ENCODE measurements around the gene SNX25. TPM values are rescaled to one million over a fixed set of nuclear protein-coding genes. Genes with fewer than 3 reads are reported as not detected.

SNX25 gene
- total and polyA plus RNA-seq, 2 donors (not counting 1 experiment from before 2014, with no cell fraction given) = 12.0 to 77.6 TPM

GRCh38 chr4:185394568-185395237, 185.3 kb downstream of the SNX25 start:
- intact Hi-C loops (cut with micrococcal nuclease) = loop anchor here (1.0 to 10.0 kb wide), 5 partner anchors 193 to 1887 kb away; partner anchors contain the start of genes ACSL1, CYP4V2 and ING2

More at GRCh38 chr4:185394568-185395237, 185.3 kb downstream of the SNX25 start:
- peak overlapping the region in 1 of 2 donors; percentile 99 for H3K27ac ChIP-seq (ENCODE audit: low read length in 2 of 2)
- H3K27me3 Mint-ChIP-seq = no peaks in the 10 kb centered on the region
- no peaks in the 10 kb centered on the region for H4K20me1 ChIP-seq (ENCODE audit: control insufficient read depth, insufficient read depth, low read length, poor library complexity, severe bottlenecking)
- peak overlapping the region; percentile 88 for H3K9ac ChIP-seq (ENCODE audit: low read length)
- H3K27me3 ChIP-seq (replicated peaks in 1 of 4; ENCODE audit: control extremely low read depth in 1 of 4, control insufficient read depth in 3 of 4, insufficient read depth in 4 of 4, low read length in 3 of 4) = no peaks in the 10 kb centered on the region
- peak overlapping the region; percentile 80 for H3K27ac Mint-ChIP-seq
- no peaks in the 10 kb centered on the region for H3K9me3 ChIP-seq (ENCODE audit: control extremely low read depth in 1 of 3, control insufficient read depth in 2 of 3, insufficient read depth in 1 of 3, low read length in 2 of 3)
- CTCF ChIA-PET = interaction anchor here (1.4 kb wide), 1 partner anchor 78 kb away, joined by 3 read pairs; no protein-coding TSS in a partner anchor
- no peak for ATAC-seq (ENCODE audit: low read depth)
- peaks cover 54% of the 10 kb centered on the region for H3K4me1 Mint-ChIP-seq
- H3K79me2 ChIP-seq (ENCODE audit: control insufficient read depth, insufficient read depth, low read length) = no peaks in the 10 kb centered on the region
- DNase-seq = no peak
- POLR2A ChIA-PET = no interaction called here
- WGBS (ENCODE audit: insufficient coverage) = 64% methylated on average over 7 of the region's 12 CpGs
- peak overlapping the region; percentile 70 for H2AFZ ChIP-seq (ENCODE audit: insufficient read depth, low read depth, low read length, poor library complexity, severe bottlenecking)
- peak overlapping the region; percentile 92 for H3K4me3 Mint-ChIP-seq
- H3K36me3 ChIP-seq (replicated peaks in 1 of 2; ENCODE audit: control extremely low read depth in 1 of 2, control insufficient read depth in 1 of 2, extremely low read depth in 1 of 2, insufficient read depth in 2 of 2, low read length in 1 of 2) = peaks cover 0 to 7% of the 10 kb centered on the region in 2 experiments
- peak overlapping the region; percentile 79 to 98 (median 89) for H3K4me3 ChIP-seq (ENCODE audit: control extremely low read depth in 1 of 5, extremely low read depth in 1 of 5, insufficient read depth in 1 of 5, low read depth in 2 of 5, low read length in 4 of 5)
- TF ChIP-seq EZH2 (IDR thresholded peaks at IDR 0.05; ENCODE audit: borderline replicate concordance, insufficient read depth, low read depth, low read length, poor library complexity, severe bottlenecking) (no peak), CTCF (IDR thresholded peaks at IDR 0.05) (no peak)
- no peaks in the 10 kb centered on the region for H3K9me3 Mint-ChIP-seq (ENCODE audit: insufficient read depth)
- peak overlapping the region; percentile 90 for H3K4me2 ChIP-seq (replicated peaks; ENCODE audit: low read depth, low read length, poor library complexity, severe bottlenecking)
- peaks cover 26% of the 10 kb centered on the region in 2 donors for H3K4me1 ChIP-seq (ENCODE audit: control insufficient read depth in 2 of 2, insufficient read depth in 2 of 2, low read length in 2 of 2)

Measured in B cell (primary cell).